ENCODE measurements around the gene SLC16A6.
"Not testable (repeated sequence)": the region's sequence is repeated elsewhere in the genome, so short reads cannot be mapped to it uniquely, and the experiment has no call there.

DNA sequence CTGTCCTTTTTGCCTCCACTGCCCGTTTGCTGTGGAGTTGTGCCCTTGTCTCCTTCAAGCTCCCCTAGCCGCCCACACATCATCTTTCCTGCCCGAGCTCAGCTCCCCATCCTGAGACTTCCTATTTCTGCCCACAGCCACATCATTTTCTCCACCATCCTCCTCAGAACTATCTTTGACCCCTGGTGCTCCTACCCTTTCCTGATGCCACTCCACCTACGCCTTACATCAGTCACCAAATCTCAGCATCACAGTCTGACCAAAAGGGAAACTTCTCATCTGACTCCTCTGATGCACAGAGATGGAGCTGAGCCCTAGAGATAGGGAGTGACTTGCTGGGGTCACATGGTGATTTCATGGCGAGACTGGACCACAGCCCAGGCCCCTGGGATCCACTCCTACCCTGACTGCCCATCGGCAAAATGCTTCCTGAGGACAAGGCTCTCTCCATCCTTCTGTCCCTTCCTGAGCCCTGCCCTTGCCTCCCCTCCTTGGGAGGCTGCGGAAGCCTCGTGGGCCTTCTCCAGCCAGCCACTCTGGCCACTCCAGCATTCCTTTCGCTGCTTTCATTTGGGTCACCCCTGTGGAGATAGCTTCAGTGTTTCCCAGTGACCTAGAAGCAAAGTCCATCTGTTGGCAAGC, 62.8 kb downstream of the SLC16A6 start:
- TF ChIP-seq CTCF (IDR thresholded peaks at IDR 0.05); ZFX (IDR thresholded peaks at IDR 0.05; ENCODE audit: borderline replicate concordance): not testable (repeated sequence)
